Endothelial cell of umbilical vein (primary cell): ENCODE data around the gene JCAD. TPM values are rescaled to one million over a fixed set of nuclear protein-coding genes. Genes with fewer than 3 reads are reported as not detected.
A peak's percentile ranks its signal among the peaks of the same experiment; 100 is the strongest.

ENCODE experiments used
- BruUV-seq: library from RNA; stranded (reverse); fragments of 400-500 nt; replicated peaks from 2 replicates; lab custom pipeline; 2021; lab: Mats Ljungman, UMichigan
- CTCF ChIA-PET: fragments of 300-600, 350-600 bp; sonication (Branson Sonifier 250); formaldehyde crosslinking; loops from one replicate; lab custom pipeline; 2021; ENCODE audit warnings: antibody characterized with exemption, inconsistent platforms; lab: Charles Lee
- POLR2A ChIA-PET: fragments of 300-600, 350-600 bp; sonication (Branson Sonifier 250); formaldehyde crosslinking; loops from one replicate; lab custom pipeline; 2021; ENCODE audit warnings: antibody characterized with exemption, inconsistent platforms; lab: Charles Lee
- DNase-seq: peaks from one replicate; pipeline ENCODE4 v3.0.0-alpha.2; 2011; ENCODE audit warnings: low read depth, low spot score
- FAIRE-seq: peaks from 2 replicates; lab custom pipeline; 2011; peaks lifted over from hg19 to GRCh38; lab: Jason Lieb, UNC
- H2AFZ ChIP-seq: 2 replicates; pipeline ENCODE4 v1.6.0; 2012; ENCODE audit warnings: low read depth, low read length, control low read depth, inconsistent platforms
- H3K27ac ChIP-seq: 2 replicates; pipeline ENCODE4 v1.5.1; 2011; ENCODE audit warnings: low read depth, mild to moderate bottlenecking, control low read depth, low read length, moderate library complexity; ENCODE audit not compliant: insufficient read depth
- H3K27me3 ChIP-seq, 2 experiments: 2 replicates each; pipeline versions ENCODE4 v1.6.0 to v1.6.1; 2011; ENCODE audit warnings: low read length in 2 of 2, mixed read lengths in 1 of 2; ENCODE audit not compliant: control insufficient read depth in 2 of 2, insufficient read depth in 2 of 2
- H3K36me3 ChIP-seq, 2 experiments: 2 replicates in 1 of 2; 3 replicates in 1 of 2; pipeline ENCODE4 v1.5.1; 2011; ENCODE audit warnings: low read length in 2 of 2, mild to moderate bottlenecking in 1 of 2, moderate library complexity in 1 of 2; ENCODE audit not compliant: control insufficient read depth in 2 of 2, insufficient read depth in 2 of 2; ENCODE audit errors: extremely low read depth in 1 of 2
- H3K4me1 ChIP-seq: 3 replicates; pipeline ENCODE4 v1.5.1; 2011; ENCODE audit warnings: mild to moderate bottlenecking, low read length; ENCODE audit not compliant: control insufficient read depth, insufficient read depth; ENCODE audit errors: extremely low read depth
- H3K4me2 ChIP-seq: 2 replicates; pipeline ENCODE4 v1.6.1; 2011; ENCODE audit warnings: low read length, control low read depth, mixed read lengths; ENCODE audit not compliant: insufficient read depth
- H3K4me3 ChIP-seq, 3 experiments: fragments of 200-600 bp in 1 of 3; sonication (generic), shearing (Covaris generic) in 1 of 3; replicated peaks in 1 of 3; 2 replicates each; pipeline ENCODE4 v1.5.1; 2011 to 2016; ENCODE audit warnings: control low read depth in 3 of 3, low read length in 3 of 3, mild to moderate bottlenecking in 2 of 3, inconsistent platforms in 1 of 3, low read depth in 1 of 3, moderate library complexity in 1 of 3; ENCODE audit not compliant: insufficient read depth in 1 of 3
- H3K79me2 ChIP-seq: 2 replicates; pipeline ENCODE4 v1.6.0; 2012; ENCODE audit warnings: low read length, inconsistent platforms; ENCODE audit not compliant: control insufficient read depth, insufficient read depth
- H3K9ac ChIP-seq: replicated peaks from 2 replicates; pipeline ENCODE3; 2011; ENCODE audit warnings: low read length, control low read depth; ENCODE audit not compliant: insufficient read depth; ENCODE audit errors: extremely low read depth
- H3K9me1 ChIP-seq: replicated peaks from 3 replicates; pipeline ENCODE4 v1.6.0; 2011; ENCODE audit warnings: mild to moderate bottlenecking, low read length; ENCODE audit not compliant: control insufficient read depth, insufficient read depth; ENCODE audit errors: extremely low read depth
- H3K9me3 ChIP-seq: replicated peaks from 2 replicates; pipeline ENCODE4 v1.5.1; 2012; ENCODE audit warnings: low read length, inconsistent platforms; ENCODE audit not compliant: control insufficient read depth, insufficient read depth
- H4K20me1 ChIP-seq: replicated peaks from 2 replicates; pipeline ENCODE3; 2011; ENCODE audit warnings: mild to moderate bottlenecking, low read length; ENCODE audit not compliant: control insufficient read depth, insufficient read depth; ENCODE audit errors: extremely low read depth
- CTCF ChIP-seq, 2 donors: IDR thresholded peaks; 1 replicate in 1 of 2; 2 replicates in 1 of 2; pipeline ENCODE4 v1.5.1; 2011; ENCODE audit warnings: low read length in 2 of 2, mild to moderate bottlenecking in 2 of 2, moderate library complexity in 2 of 2, control low read depth in 1 of 2, inconsistent platforms in 1 of 2, low read depth in 1 of 2; ENCODE audit not compliant: insufficient read depth in 1 of 2; ENCODE audit errors: extremely low read depth in 1 of 2
- EZH2 ChIP-seq: IDR thresholded peaks from 2 replicates; pipeline ENCODE4 v1.6.1; 2012; ENCODE audit warnings: borderline replicate concordance, low read depth, mild to moderate bottlenecking, moderate library complexity, low read length, inconsistent platforms; ENCODE audit not compliant: severe bottlenecking
- FOS ChIP-seq: IDR thresholded peaks from 2 replicates; pipeline ENCODE4 v1.6.1; 2011; ENCODE audit warnings: mild to moderate bottlenecking, low read length, moderate library complexity, borderline replicate concordance; ENCODE audit not compliant: insufficient read depth
- GATA2 ChIP-seq: IDR thresholded peaks from 2 replicates; pipeline ENCODE4 v1.7.0; 2011; ENCODE audit warnings: low read depth, mild to moderate bottlenecking, moderate library complexity, mixed read lengths, low read length; ENCODE audit not compliant: insufficient read length, insufficient read depth
- JUN ChIP-seq: IDR thresholded peaks from 2 replicates; pipeline ENCODE4 v1.6.1; 2011; ENCODE audit warnings: borderline replicate concordance, low read depth; ENCODE audit not compliant: insufficient read length, insufficient read depth
- MYC ChIP-seq: IDR thresholded peaks from one replicate; pipeline ENCODE4 v1.6.1; 2011; ENCODE audit warnings: mild to moderate bottlenecking, low read depth, low read length
- POLR2A ChIP-seq: IDR thresholded peaks from 2 replicates; pipeline ENCODE4 v1.6.1; 2012; ENCODE audit warnings: low read depth, mild to moderate bottlenecking, control low read depth, low read length
- POLR2AphosphoS5 ChIP-seq: IDR thresholded peaks from 2 replicates; pipeline ENCODE4 v1.6.1; 2012; ENCODE audit warnings: low read depth, mild to moderate bottlenecking, control low read depth, low read length, moderate library complexity; ENCODE audit not compliant: insufficient read depth
- dilution Hi-C: fragments of 300-500 bp; cut with MboI; formaldehyde crosslinking; loops from one replicate; pipeline ENCODE4 v1.15.0; 2019; ENCODE audit warnings: low sequenced_read_pairs; ENCODE audit not compliant: extremely low pct_ligation_motif_present
- intact Hi-C: fragments of 100-400 bp; cut with micrococcal nuclease; formaldehyde crosslinking; loops from one replicate; pipeline ENCODE4 v1.10.0; 2022
- polyA plus RNA-seq, 4 experiments: library from polyadenylated mRNA; depleted of rRNA in 3 of 4; stranded (reverse) in 3 of 4; unstranded in 1 of 4; fragments of >200 nt; gene quantifications; 2 replicates each; pipeline versions ENCODE4 v1.2.1 to v1.2.3, GENCODE V29; 2011 to 2012; ENCODE audit warnings: missing spikeins in 1 of 4
- total RNA-seq: library from RNA; stranded (reverse); gene quantifications from 2 replicates; pipeline ENCODE4 v1.2.3, GENCODE V29; 2021
- TF ChIP-seq, protein P1 (sequence below): IDR thresholded peaks from 2 replicates; pipeline ENCODE4 v1.6.1; 2011; ENCODE audit not compliant: insufficient read depth, insufficient read length

Gene JCAD
- total and polyA plus RNA-seq, 2 donors (not counting 3 experiments of a cell fraction or from before 2014, with no cell fraction given) = 17.5 to 76.3 TPM

DNA sequence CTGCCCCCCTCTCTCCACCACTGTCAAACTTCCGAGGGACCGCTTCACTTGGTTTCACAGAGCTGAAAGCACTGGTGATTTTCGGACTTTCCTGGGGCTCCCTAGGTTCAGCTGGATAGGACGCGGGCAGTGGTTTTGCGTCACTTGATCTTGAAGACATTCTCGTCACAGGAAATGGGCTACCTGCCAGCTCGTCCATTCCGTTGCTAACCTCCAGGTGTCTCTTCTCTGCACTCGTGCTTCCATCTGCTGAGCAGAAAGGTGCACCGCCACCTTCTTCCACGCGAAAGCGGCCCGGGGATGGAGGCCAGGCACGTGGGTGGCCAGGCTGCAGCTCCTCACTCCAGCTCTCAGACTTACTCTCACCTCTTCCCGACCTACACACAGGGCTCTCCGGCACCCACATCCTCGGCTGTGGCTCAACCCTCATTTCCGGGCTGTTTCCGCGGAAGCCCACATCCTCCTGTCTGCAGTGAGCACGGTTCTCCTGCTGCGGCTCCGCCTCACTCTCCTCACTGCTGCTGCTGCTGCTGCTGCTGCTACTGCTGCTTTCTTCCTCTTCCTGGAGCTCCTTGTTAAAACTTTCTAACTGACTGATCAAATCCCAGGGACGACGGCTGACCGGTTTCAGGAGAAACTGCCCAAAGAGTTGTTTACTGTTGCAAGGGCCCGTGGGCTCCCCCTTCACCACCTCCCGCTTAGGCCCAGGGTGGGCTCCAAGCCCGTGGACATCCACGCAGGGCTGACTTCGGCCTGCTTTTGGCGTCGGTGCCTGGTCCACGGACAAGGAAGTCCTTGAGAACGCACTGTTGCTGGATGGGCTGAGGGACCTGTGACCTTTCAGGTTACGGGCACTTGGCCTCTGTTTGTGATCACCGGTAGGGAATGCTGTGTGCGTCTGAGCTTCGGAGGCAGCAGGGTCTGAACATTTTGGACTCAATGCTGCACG is 32.1 kb downstream of the JCAD start:
- no peak overlapping the region for H3K4me3 ChIP-seq
- H4K20me1 ChIP-seq = no peaks in the 10 kb centered on the region
- no peaks in the 10 kb centered on the region for H3K27me3 ChIP-seq
- H3K27ac ChIP-seq = peak overlapping the region; percentile 78
- intact Hi-C loops = loop anchor here (1.0 kb wide), 5 partner anchors 14 to 214 kb away; no protein-coding TSS in a partner anchor
- peak overlapping the region; percentile 55 for H3K9ac ChIP-seq
- H3K79me2 ChIP-seq = no peaks in the 10 kb centered on the region
- DNase-seq = peak; percentile 73
- peak; percentile 95 for FAIRE-seq
- H2AFZ ChIP-seq = no peak overlapping the region
- peak overlapping the region; percentile 29 for H3K4me2 ChIP-seq
- BruUV-seq = TSS peak; percentile 71
- TF ChIP-seq GATA2 (peak; percentile 21), POLR2A (peak; percentile 40), FOS (no peak), CTCF (IDR thresholded peaks at IDR 0.05; ENCODE audit: extremely low read depth in 1 of 2, insufficient read depth in 1 of 2, low read depth in 1 of 2, low read length in 2 of 2) (peak; percentile 14), JUN (no peak), MYC (no peak), EZH2 (no peak), POLR2AphosphoS5 (peak; percentile 82)
- TF ChIP-seq, protein P1, sequence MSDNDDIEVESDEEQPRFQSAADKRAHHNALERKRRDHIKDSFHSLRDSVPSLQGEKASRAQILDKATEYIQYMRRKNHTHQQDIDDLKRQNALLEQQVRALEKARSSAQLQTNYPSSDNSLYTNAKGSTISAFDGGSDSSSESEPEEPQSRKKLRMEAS = no peak
- ChIA-PET POLR2A (interaction anchor here (1.0 to 2.2 kb wide), 6 partner anchors 13 to 228 kb away, joined by 3 to 18 read pairs (median 4); no protein-coding TSS in a partner anchor), CTCF (interaction anchor here (0.8 to 3.9 kb wide), 16 partner anchors 13 to 563 kb away, joined by 3 to 37 read pairs (median 6); partner anchors contain the start of genes JCAD and MTPAP)
- dilution Hi-C loops = no loop called here
- H3K9me1 ChIP-seq = no peaks in the 10 kb centered on the region
- peaks cover 44% of the 10 kb centered on the region for H3K4me1 ChIP-seq
- H3K36me3 ChIP-seq = peaks cover 0 to 13% of the 10 kb centered on the region in 2 experiments
- no peaks in the 10 kb centered on the region for H3K9me3 ChIP-seq
